HG03039 (cell line): ENCODE results near the gene LAMA2.
"Not testable (repeated sequence)": the region's sequence is repeated elsewhere in the genome, so short reads cannot be mapped to it uniquely, and the experiment has no call there.

Experiments used
- ATAC-seq: cut with Tn5 transposase; IDR thresholded peaks from one replicate; pipeline ENCODE4 v1.9.1; 2021; ENCODE audit warnings: mild to moderate bottlenecking, moderate library complexity; ENCODE audit not compliant: unreplicated experiment

LAMA2 gene

DNA sequence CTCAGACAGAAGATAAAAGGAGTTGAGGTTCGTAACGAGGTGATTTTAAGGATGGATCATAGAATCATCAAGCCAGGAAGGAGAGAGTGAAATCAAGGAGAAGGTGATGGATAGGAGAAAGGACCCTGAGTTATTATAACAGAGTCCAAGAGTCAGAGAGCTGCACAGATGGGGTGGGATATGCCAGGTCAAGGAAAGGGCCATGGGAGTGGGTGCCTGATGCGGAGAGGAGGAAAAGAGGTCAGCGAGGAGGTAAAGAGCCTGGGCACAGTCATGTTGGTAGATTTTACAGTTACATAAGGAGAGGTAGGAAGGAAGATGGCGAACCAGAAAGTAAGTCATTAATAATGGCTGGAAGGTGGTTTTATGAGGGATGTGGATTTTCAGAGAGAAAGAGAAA, 114.9 kb downstream of the LAMA2 start:
- no peak for ATAC-seq

GRCh38 chr6:129006724-129007514, 124.0 kb downstream of the LAMA2 start:
- no peak for ATAC-seq

DNA sequence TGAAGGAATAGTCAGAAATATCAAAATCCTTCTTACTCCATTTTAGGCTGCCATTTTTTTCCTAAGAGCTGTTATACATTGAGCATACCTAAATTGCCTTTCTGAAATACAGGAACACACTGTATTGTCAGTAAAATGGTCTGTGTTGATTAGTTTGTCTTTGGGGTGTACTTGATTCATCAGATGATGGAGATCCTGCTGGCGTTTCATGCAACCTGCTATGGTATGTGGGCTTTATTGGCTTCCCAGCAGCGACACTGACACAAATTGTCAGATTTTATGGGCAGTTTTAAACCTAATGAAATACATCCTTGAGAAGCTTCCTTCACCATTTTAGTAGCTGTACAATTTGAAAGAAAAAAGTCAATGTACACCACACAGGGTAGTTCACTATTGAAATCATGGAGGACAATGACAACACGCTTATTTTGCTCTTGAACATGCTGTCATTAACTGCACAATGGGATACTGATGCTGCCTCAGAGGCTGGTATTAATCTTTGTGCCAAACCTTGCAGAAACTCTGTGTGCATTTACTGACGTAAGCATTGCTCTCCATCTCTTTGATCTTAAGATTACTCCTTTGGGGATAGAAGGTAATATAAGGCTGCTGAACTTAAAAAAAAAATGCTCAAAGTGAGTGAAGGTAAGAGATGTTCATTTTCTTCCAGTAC, 124.9 kb downstream of the LAMA2 start:
- no peak for ATAC-seq

DNA sequence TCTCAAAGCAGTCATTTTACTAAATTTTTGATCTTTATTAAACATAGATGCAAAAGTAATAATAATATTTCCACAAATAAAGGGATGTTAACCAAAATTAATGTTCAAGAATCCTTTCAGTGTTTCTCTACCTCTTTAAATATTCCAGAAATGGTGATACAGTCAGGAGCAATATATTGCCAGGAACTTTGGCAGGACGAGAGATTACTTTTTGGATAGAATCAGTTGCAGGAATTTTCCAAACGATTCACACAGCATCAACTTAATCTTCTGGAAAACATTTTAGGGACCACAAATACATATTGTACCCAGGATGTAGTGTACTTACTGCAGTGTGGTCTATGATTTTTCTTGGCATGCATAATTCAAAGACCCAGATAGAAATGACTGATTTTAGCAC, 125.7 kb downstream of the LAMA2 start:
- ATAC-seq, result no peak

DNA sequence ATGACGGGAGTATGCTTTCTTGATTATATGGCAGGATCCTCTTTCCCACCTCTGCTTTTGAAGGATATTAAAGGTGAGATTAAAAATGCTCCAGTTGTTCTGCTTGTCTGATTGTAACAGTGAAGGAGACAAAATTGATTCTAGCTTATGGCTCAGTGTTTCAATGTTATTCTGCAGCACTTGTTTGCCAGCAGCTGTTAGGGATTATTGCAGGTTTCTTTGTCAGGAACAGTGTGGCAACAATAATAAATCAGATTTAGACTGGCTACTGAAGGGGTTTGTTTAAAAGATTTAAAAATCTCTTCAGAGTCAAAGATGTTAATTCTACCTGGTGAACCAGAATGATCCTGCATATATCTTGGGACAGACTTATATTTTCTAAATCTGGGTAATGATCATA, 126.9 kb downstream of the LAMA2 start:
- ATAC-seq, result no peak

DNA sequence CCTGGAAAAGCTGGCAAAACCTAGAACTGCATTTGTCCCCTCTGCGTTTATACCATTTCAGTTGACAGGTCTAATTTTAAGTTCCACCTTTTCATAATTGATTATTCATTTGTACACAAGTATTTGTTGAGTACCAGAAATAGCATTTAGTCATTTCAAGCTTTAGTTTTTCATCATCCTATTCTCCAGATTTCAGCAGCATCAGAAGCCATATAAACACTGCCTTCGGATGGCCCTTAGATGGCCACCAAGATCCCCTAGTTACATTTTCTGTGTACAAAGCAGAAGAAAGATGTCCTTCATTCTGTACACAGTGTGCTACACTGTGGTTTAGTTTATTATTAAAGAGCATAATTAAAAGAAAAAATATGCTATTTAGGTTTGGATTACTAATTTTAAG, 131.4 kb downstream of the LAMA2 start:
- ATAC-seq, result no peak

DNA sequence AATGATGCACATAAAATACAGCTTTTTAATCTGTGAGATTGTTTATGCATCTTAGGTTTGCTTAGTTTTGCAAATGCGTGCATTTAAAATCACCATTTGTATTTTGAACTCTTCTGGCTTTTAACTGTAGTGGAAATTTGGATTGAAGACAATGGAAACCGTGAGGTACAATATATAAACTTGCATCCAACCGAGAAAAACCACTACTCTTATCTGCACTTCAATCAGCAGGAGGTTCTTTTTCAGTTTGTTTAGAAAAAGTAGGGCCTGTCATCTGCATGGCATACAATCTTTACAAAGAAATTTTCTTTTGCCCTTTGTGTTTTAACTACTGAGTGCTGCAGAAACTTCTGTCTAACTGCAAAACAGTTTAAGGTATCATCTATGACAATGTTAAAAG, 132.8 kb downstream of the LAMA2 start:
- ATAC-seq, result no peak

- ATAC-seq, result no peak
Observed at GRCh38 chr6:129016844-129017243, 133.9 kb downstream of the LAMA2 start.

GRCh38 chr6:129022011-129022553, 139.1 kb downstream of the LAMA2 start:
- no peak for ATAC-seq

- ATAC-seq, result no peak
Observed at GRCh38 chr6:129026601-129027000, 143.7 kb downstream of the LAMA2 start.

- no peak for ATAC-seq
Observed at GRCh38 chr6:129029778-129030177, 146.8 kb downstream of the LAMA2 start.

DNA sequence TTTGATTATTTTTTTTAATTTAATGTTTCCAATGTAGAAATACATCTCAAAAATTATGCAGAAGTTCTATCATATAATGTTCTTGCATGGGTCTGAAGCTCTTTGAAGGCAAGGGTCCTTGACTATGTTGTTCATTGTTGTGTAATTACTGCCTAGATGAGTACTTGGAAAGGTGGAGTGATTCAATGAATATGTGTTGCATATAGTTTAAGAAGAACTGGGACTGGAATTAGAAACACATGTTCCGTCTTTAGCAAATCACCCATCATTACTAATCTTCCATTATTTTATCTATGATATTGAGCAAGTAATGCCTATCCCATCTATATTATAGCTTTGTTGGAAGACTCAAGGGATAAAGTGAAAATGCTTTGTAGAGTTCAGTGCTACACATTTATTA, 147.3 kb downstream of the LAMA2 start:
- no peak for ATAC-seq

- no peak for ATAC-seq
Observed at GRCh38 chr6:129031051-129031599, 148.2 kb downstream of the LAMA2 start.

- no peak for ATAC-seq
Observed at GRCh38 chr6:129032602-129033001, 149.7 kb downstream of the LAMA2 start.

DNA sequence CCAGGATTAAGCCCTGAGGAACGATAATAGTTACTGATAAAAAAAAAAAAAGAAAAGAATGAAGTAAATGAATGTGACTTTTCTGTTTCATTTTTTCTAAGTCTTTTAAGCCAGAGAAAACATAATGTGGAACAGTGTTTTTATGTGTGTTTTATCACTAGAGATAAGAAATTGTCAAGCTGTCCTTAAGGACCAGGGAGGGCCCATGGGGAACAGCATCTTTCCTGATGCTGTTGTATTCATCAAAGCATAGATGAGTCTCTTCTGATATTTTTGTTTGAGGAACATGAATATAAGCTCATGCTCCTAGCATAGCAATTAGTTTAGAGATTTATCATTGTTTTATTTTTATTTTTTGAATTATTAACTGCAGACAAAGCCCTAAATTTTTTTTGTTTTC, 150.2 kb downstream of the LAMA2 start:
- no peak for ATAC-seq

GRCh38 chr6:129033581-129033980, 150.6 kb downstream of the LAMA2 start:
- no peak for ATAC-seq

DNA sequence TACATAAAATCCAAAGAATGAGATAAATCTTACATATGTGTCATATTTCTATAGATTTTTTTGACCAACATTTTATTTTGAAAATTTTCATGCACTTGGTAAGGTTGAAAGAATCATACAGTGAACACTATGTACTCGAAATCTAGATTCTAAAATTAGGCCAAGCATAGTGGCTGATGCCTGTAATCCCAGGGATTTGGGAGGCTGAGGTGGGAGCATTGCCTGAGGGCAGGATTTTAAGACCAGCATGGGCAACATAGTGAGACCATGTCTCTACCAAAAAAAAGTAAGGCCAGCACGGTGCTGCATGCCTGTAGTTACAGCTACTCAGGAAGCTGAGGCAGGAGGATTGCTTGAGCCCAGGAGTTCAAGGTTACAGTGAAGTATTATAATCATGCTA, 158.6 kb downstream of the LAMA2 start:
- no peak for ATAC-seq

DNA sequence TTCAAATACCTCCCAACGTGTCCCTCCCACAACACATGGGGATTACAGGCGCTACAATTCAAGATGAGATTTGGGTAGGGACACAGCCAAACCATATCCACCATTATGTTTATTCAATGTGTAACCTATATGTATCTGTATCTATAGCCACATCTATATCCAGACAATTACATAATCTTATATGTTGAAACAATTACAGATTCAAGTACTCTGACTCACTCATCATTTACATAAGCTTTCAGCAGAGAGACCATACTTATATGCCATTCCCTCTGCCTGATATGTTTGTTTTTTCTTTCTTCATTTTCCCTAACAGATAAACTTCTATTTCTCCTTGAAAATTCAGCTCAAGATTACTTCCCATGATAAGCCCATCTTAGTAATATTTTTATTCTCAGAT, 163.6 kb downstream of the LAMA2 start:
- ATAC-seq, result no peak

- no peak for ATAC-seq
Observed at GRCh38 chr6:129047834-129048233, 164.9 kb downstream of the LAMA2 start.

- ATAC-seq, result no peak
Observed at GRCh38 chr6:129050086-129050485, 167.1 kb downstream of the LAMA2 start.

DNA sequence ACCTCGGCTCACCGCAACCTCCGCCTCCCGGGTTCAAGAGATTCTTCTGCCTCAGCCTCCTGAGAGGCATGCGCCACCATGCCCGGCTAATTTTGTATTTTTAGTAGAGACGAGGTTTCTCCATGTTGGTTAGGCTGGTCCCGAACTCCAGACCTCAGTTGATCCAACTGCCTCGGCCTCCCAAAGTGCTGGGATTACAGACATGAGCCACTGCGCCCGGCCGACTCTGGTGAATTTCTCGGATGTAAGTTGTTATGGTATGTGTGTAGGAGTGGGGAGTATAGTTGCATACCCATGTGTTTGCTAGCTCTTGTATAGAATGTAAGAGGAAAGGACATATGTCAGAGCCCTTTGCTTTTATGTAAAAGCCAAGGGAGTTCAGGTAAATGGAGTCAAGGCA, 170.2 kb downstream of the LAMA2 start:
- ATAC-seq, result not testable (repeated sequence)

DNA sequence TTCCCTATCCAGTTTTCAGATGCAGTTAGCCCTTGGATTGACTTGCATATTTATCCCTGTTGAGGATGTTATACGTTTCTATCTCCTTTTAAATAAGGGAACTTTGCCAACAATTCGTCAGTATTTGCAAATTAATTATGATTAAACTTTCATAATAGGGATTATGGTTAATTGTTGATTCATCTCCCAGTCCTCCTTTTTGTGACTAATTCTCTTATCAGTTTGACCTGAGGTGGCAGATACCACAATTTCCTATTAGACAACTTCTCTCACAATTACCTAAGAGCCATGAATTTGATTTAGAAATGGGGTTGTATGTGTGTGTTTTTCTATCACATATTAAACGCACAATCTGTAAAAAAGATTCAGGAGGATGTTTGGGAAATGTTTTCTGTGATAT, 172.9 kb downstream of the LAMA2 start:
- no peak for ATAC-seq
